ENCODE data around the gene NPAS4. TPM values are rescaled to one million over a fixed set of nuclear protein-coding genes. Genes with fewer than 3 reads are reported as not detected.

NPAS4 gene
- total and polyA plus RNA-seq, 2 of the 13 experiments (the other 11 are each of a cell fraction or from before 2014, with no cell fraction given), result not detected

DNA sequence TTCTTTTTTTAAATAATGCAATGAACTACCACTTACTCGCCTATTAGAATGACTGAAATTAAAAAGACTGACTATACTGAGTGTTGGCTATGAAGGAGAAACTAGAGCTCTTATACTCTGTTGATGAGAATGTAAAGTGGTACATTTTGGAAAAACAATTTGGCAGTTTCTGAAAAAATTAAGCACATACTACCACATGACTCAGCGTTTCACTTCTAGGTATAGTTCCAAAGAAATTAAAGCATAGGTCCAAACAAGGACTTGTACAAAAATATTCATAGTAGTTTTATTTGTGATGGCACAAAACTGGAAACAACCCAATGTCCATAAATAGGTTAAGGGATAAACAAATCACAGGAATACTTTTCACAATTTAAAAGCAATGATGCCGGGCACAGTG, 26.9 kb upstream of the NPAS4 start:
- FAIRE-seq (no peak), DNase-seq (ENCODE audit: low spot score) (no peak), ATAC-seq (no peak)
- POLR2A ChIA-PET, result no interaction called here
- Histone ChIP-seq H3K4me2 (ENCODE audit: low read depth, low read length) (no peak overlapping the region), H3K9me3 (ENCODE audit: low read length) (no peaks in the 10 kb centered on the region), H3K36me3 (replicated peaks in 1 of 2; ENCODE audit: control insufficient read depth in 1 of 2, insufficient read depth in 2 of 2, low read length in 2 of 2) (no peaks in the 10 kb centered on the region), H3K4me1 (ENCODE audit: insufficient read depth, low read length) (no peaks in the 10 kb centered on the region), H4K20me1 (ENCODE audit: insufficient read depth, low read length) (no peaks in the 10 kb centered on the region), H3K9ac (ENCODE audit: insufficient read depth, low read depth, low read length) (no peak overlapping the region), H2AFZ (ENCODE audit: low read length) (no peak overlapping the region), H3K79me2 (ENCODE audit: insufficient read depth, low read length) (no peaks in the 10 kb centered on the region), H3K27ac (ENCODE audit: extremely low read length, insufficient read depth, low read length) (no peak overlapping the region), H3K27me3 (ENCODE audit: control insufficient read depth in 1 of 2, insufficient read depth in 2 of 2, low read length in 2 of 2) (peaks cover 0 to 20% of the 10 kb centered on the region in 2 experiments; a peak in 1 of 5 replicates), H3K4me3 (replicated peaks in 1 of 3; ENCODE audit: insufficient read depth in 1 of 3, low read depth in 2 of 3, low read length in 3 of 3) (no peak overlapping the region)
- CTCF ChIA-PET (ENCODE audit: low intra/inter-chr PET ratio, low total read pairs), result no interaction called here
- in situ Hi-C loops (cut with HindIII; ENCODE audit: extremely low pct_ligation_motif_present, low pct_unique_long_range_greater_than_20kb), result no loop called here
- BruUV-seq (replicated peaks), result no TSS peak
- intact Hi-C loops (cut with micrococcal nuclease; ENCODE audit: unreplicated experiment), result no loop called here
- 20% methylated on average over 3 of the region's 3 CpGs for WGBS (ENCODE audit: low lambda C conversion rate)
- no peak for TF ChIP-seq ZIK1 (CRISPR knock-in tag; IDR thresholded peaks at IDR 0.05; ENCODE audit: borderline replicate concordance, low read depth)
- TF ChIP-seq ZFY (CRISPR knock-in tag; IDR thresholded peaks at IDR 0.05), result no peak
- TF ChIP-seq KLF12 (CRISPR knock-in tag; IDR thresholded peaks at IDR 0.05; ENCODE audit: borderline replicate concordance), result no peak
- TF ChIP-seq, protein P1, sequence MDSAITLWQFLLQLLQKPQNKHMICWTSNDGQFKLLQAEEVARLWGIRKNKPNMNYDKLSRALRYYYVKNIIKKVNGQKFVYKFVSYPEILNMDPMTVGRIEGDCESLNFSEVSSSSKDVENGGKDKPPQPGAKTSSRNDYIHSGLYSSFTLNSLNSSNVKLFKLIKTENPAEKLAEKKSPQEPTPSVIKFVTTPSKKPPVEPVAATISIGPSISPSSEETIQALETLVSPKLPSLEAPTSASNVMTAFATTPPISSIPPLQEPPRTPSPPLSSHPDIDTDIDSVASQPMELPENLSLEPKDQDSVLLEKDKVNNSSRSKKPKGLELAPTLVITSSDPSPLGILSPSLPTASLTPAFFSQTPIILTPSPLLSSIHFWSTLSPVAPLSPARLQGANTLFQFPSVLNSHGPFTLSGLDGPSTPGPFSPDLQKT (CRISPR knock-in tag; IDR thresholded peaks at IDR 0.05; ENCODE audit: borderline replicate concordance), result no peak
- TF ChIP-seq, protein P2, sequence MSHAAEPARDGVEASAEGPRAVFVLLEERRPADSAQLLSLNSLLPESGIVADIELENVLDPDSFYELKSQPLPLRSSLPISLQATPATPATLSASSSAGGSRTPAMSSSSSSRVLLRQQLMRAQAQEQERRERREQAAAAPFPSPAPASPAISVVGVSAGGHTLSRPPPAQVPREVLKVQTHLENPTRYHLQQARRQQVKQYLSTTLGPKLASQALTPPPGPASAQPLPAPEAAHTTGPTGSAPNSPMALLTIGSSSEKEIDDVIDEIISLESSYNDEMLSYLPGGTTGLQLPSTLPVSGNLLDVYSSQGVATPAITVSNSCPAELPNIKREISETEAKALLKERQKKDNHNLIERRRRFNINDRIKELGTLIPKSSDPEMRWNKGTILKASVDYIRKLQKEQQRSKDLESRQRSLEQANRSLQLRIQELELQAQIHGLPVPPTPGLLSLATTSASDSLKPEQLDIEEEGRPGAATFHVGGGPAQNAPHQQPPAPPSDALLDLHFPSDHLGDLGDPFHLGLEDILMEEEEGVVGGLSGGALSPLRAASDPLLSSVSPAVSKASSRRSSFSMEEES (CRISPR knock-in tag; IDR thresholded peaks at IDR 0.05), result no peak
- TF ChIP-seq, protein P3, sequence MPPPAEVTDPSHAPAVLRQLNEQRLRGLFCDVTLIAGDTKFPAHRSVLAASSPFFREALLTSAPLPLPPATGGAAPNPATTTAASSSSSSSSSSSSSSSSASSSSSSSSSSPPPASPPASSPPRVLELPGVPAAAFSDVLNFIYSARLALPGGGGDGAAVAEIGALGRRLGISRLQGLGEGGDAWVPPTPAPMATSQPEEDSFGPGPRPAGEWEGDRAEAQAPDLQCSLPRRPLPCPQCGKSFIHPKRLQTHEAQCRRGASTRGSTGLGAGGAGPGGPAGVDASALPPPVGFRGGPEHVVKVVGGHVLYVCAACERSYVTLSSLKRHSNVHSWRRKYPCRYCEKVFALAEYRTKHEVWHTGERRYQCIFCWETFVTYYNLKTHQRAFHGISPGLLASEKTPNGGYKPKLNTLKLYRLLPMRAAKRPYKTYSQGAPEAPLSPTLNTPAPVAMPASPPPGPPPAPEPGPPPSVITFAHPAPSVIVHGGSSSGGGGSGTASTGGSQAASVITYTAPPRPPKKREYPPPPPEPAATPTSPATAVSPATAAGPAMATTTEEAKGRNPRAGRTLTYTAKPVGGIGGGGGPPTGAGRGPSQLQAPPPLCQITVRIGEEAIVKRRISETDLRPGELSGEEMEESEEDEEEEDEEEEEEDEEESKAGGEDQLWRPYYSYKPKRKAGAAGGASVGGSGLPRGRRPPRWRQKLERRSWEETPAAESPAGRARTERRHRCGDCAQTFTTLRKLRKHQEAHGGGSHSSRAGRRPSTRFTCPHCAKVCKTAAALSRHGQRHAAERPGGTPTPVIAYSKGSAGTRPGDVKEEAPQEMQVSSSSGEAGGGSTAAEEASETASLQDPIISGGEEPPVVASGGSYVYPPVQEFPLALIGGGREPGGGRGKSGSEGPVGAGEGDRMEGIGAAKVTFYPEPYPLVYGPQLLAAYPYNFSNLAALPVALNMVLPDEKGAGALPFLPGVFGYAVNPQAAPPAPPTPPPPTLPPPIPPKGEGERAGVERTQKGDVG (CRISPR knock-in tag; IDR thresholded peaks at IDR 0.05; ENCODE audit: borderline replicate concordance), result no peak
- TF ChIP-seq DNMT1 (CRISPR knock-in tag; IDR thresholded peaks at IDR 0.05), result no peak
- no peak for TF ChIP-seq ZNF746 (CRISPR knock-in tag; IDR thresholded peaks at IDR 0.05)
- TF ChIP-seq ZNF557 (CRISPR knock-in tag; IDR thresholded peaks at IDR 0.05), result no peak
- TF ChIP-seq SOX5 (CRISPR knock-in tag; IDR thresholded peaks at IDR 0.05; ENCODE audit: borderline replicate concordance), result no peak
- TF ChIP-seq, protein P4, sequence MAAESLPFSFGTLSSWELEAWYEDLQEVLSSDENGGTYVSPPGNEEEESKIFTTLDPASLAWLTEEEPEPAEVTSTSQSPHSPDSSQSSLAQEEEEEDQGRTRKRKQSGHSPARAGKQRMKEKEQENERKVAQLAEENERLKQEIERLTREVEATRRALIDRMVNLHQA (CRISPR knock-in tag; IDR thresholded peaks at IDR 0.05), result no peak
- TF ChIP-seq, protein P5, sequence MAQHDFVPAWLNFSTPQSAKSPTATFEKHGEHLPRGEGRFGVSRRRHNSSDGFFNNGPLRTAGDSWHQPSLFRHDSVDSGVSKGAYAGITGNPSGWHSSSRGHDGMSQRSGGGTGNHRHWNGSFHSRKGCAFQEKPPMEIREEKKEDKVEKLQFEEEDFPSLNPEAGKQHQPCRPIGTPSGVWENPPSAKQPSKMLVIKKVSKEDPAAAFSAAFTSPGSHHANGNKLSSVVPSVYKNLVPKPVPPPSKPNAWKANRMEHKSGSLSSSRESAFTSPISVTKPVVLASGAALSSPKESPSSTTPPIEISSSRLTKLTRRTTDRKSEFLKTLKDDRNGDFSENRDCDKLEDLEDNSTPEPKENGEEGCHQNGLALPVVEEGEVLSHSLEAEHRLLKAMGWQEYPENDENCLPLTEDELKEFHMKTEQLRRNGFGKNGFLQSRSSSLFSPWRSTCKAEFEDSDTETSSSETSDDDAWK (CRISPR knock-in tag; IDR thresholded peaks at IDR 0.05), result no peak
- TF ChIP-seq ATM (IDR thresholded peaks at IDR 0.05; ENCODE audit: borderline replicate concordance), result no peak
- no peak for TF ChIP-seq GPN1 (CRISPR knock-in tag; IDR thresholded peaks at IDR 0.05; ENCODE audit: borderline replicate concordance)

All from HepG2 (cell line).